ENCODE data around the gene GLRX3.

Gene GLRX3

GRCh38 chr10:130221456-130222375 lies 85.5 kb downstream of the GLRX3 start:
- TF ChIP-seq GATA3 (IDR thresholded peaks at IDR 0.05; ENCODE audit: low read depth, low read length) (no peak), GATA2 (IDR thresholded peaks at IDR 0.05; ENCODE audit: low read depth, low read length) (no peak)

GRCh38 chr10:130222381-130222780 lies 86.2 kb downstream of the GLRX3 start:
- TF ChIP-seq GATA3 (IDR thresholded peaks at IDR 0.05; ENCODE audit: low read depth, low read length) (no peak), GATA2 (IDR thresholded peaks at IDR 0.05; ENCODE audit: low read depth, low read length) (no peak)

GRCh38 chr10:130224228-130224627 lies 88.0 kb downstream of the GLRX3 start:
- TF ChIP-seq GATA2 (IDR thresholded peaks at IDR 0.05; ENCODE audit: low read depth, low read length) (no peak), GATA3 (IDR thresholded peaks at IDR 0.05; ENCODE audit: low read depth, low read length) (no peak)

- no peak for TF ChIP-seq GATA2 (IDR thresholded peaks at IDR 0.05; ENCODE audit: low read depth, low read length)
- TF ChIP-seq GATA3 (IDR thresholded peaks at IDR 0.05; ENCODE audit: low read depth, low read length): no peak
Measured at GRCh38 chr10:130226012-130226411, 89.8 kb downstream of the GLRX3 start.

- no peak for TF ChIP-seq GATA2 (IDR thresholded peaks at IDR 0.05; ENCODE audit: low read depth, low read length)
- no peak for TF ChIP-seq GATA3 (IDR thresholded peaks at IDR 0.05; ENCODE audit: low read depth, low read length)
Measured at GRCh38 chr10:130227883-130228282, 91.7 kb downstream of the GLRX3 start.

Data from SH-SY5Y (cell line).